Suprapubic skin (tissue), 4 donors: ENCODE data around the gene LTBP2. TPM values are rescaled to one million over a fixed set of nuclear protein-coding genes. Genes with fewer than 3 reads are reported as not detected.

Experiments
- DNase-seq, 2 donors: peaks; one replicate each; pipeline ENCODE4 v3.0.0-alpha.2; 2019; ENCODE audit warnings: low spot score in 2 of 2
- H3K27ac ChIP-seq: fragments of 200-600 bp; sonication (generic); one replicate; pipeline ENCODE4 v1.5.1; 2019
- H3K27me3 ChIP-seq: fragments of 200-600 bp; sonication (generic); one replicate; pipeline ENCODE4 v1.5.1; 2019
- H3K36me3 ChIP-seq: fragments of 200-600 bp; sonication (generic); one replicate; pipeline ENCODE4 v1.5.1; 2019
- H3K4me1 ChIP-seq: fragments of 200-600 bp; sonication (generic); one replicate; pipeline ENCODE4 v1.5.1; 2019
- H3K4me3 ChIP-seq: fragments of 200-600 bp; sonication (generic); one replicate; pipeline ENCODE4 v1.5.1; 2019; ENCODE audit warnings: mild to moderate bottlenecking
- H3K9me3 ChIP-seq: fragments of 200-600 bp; sonication (generic); one replicate; pipeline ENCODE4 v1.5.1; 2019
- CTCF ChIP-seq, 2 donors: fragments of 200-600 bp in 1 of 2; fragments of 450-650 bp in 1 of 2; sonication (generic) in 1 of 2; IDR thresholded peaks; one replicate each; pipeline ENCODE4 v1.5.1; 2016 to 2019; ENCODE audit warnings: antibody characterized with exemption in 2 of 2, mild to moderate bottlenecking in 1 of 2, moderate library complexity in 1 of 2
- EP300 ChIP-seq: sonication (generic); formaldehyde crosslinking; IDR thresholded peaks from one replicate; pipeline ENCODE4 v1.6.1; 2017; ENCODE audit warnings: antibody characterized with exemption
- POLR2A ChIP-seq, 2 donors: fragments of 450-650 bp; IDR thresholded peaks; one replicate each; pipeline ENCODE4 v1.6.1; 2017; ENCODE audit warnings: antibody characterized with exemption in 2 of 2, mild to moderate bottlenecking in 2 of 2, moderate library complexity in 2 of 2
- POLR2AphosphoS5 ChIP-seq, 3 donors: sonication (generic); formaldehyde crosslinking; IDR thresholded peaks; one replicate each; pipeline ENCODE4 v1.6.1; 2017; ENCODE audit warnings: antibody characterized with exemption in 3 of 3
- WGBS: methylation state at CpG from one replicate; pipeline ENCODE4 v1.1.5; 2018; 5-methylcytosine and 5-hydroxymethylcytosine counted together
- total RNA-seq, 4 donors: library from RNA; depleted of rRNA; stranded (reverse); fragments of >200 nt; gene quantifications; one replicate each; pipeline ENCODE4 v1.1.0, GENCODE V29; 2016

Gene LTBP2
- total RNA-seq, 4 donors from 2014 or later, result 19.6 to 36.0 (median 26.2) TPM

- no peaks in the 10 kb centered on the region for H3K27me3 ChIP-seq
- no peak overlapping the region for H3K27ac ChIP-seq
- no peaks in the 10 kb centered on the region for H3K9me3 ChIP-seq
- no peak overlapping the region for H3K4me3 ChIP-seq
- TF ChIP-seq POLR2AphosphoS5 (IDR thresholded peaks at IDR 0.05), result no peak
- TF ChIP-seq CTCF (IDR thresholded peaks at IDR 0.05), result no peak
- TF ChIP-seq POLR2A (IDR thresholded peaks at IDR 0.05), result no peak
- TF ChIP-seq EP300, result no peak
- 88% methylated on average over 5 of the region's 5 CpGs for WGBS
- no peak for DNase-seq
- H3K36me3 ChIP-seq, result no peaks in the 10 kb centered on the region
- H3K4me1 ChIP-seq, result peaks cover 12% of the 10 kb centered on the region
Measured at GRCh38 chr14:74463697-74464096, 148.3 kb downstream of the LTBP2 start.

- 100% methylated on average over 3 of the region's 3 CpGs for WGBS
- DNase-seq, result no peak
- H3K36me3 ChIP-seq, result no peaks in the 10 kb centered on the region
- H3K27me3 ChIP-seq, result no peaks in the 10 kb centered on the region
- TF ChIP-seq POLR2A (IDR thresholded peaks at IDR 0.05) (no peak), EP300 (no peak), CTCF (IDR thresholded peaks at IDR 0.05) (no peak), POLR2AphosphoS5 (IDR thresholded peaks at IDR 0.05) (no peak)
- no peak overlapping the region for H3K27ac ChIP-seq
- H3K4me3 ChIP-seq, result no peak overlapping the region
- H3K4me1 ChIP-seq, result peaks cover 6% of the 10 kb centered on the region
- H3K9me3 ChIP-seq, result no peaks in the 10 kb centered on the region
Measured at GRCh38 chr14:74462993-74463392, 149.0 kb downstream of the LTBP2 start.

GRCh38 chr14:74459976-74460375 is 152.1 kb downstream of the LTBP2 start:
- peaks cover 6% of the 10 kb centered on the region for H3K4me1 ChIP-seq
- no peaks in the 10 kb centered on the region for H3K9me3 ChIP-seq
- H3K4me3 ChIP-seq, result no peak overlapping the region
- DNase-seq, result no peak
- 79% methylated on average over 6 of the region's 6 CpGs for WGBS
- no peaks in the 10 kb centered on the region for H3K27me3 ChIP-seq
- TF ChIP-seq EP300 (no peak), POLR2AphosphoS5 (IDR thresholded peaks at IDR 0.05) (no peak), POLR2A (IDR thresholded peaks at IDR 0.05) (no peak), CTCF (IDR thresholded peaks at IDR 0.05) (no peak)
- no peaks in the 10 kb centered on the region for H3K36me3 ChIP-seq
- no peak overlapping the region for H3K27ac ChIP-seq

GRCh38 chr14:74459289-74459946 is 152.6 kb downstream of the LTBP2 start:
- peaks cover 6% of the 10 kb centered on the region for H3K4me1 ChIP-seq
- no peak for DNase-seq
- no peaks in the 10 kb centered on the region for H3K9me3 ChIP-seq
- H3K4me3 ChIP-seq, result no peak overlapping the region
- no peak for TF ChIP-seq POLR2AphosphoS5 (IDR thresholded peaks at IDR 0.05)
- TF ChIP-seq CTCF (IDR thresholded peaks at IDR 0.05), result peak in 1 of 2 donors; percentile 53
- no peaks in the 10 kb centered on the region for H3K36me3 ChIP-seq
- 60% methylated on average over 9 of the region's 10 CpGs for WGBS
- no peak overlapping the region for H3K27ac ChIP-seq
- H3K27me3 ChIP-seq, result no peaks in the 10 kb centered on the region

GRCh38 chr14:74457565-74457895 is 154.5 kb downstream of the LTBP2 start:
- peaks cover 6% of the 10 kb centered on the region for H3K4me1 ChIP-seq
- no peaks in the 10 kb centered on the region for H3K27me3 ChIP-seq
- H3K4me3 ChIP-seq, result no peak overlapping the region
- 91% methylated on average over 4 of the region's 4 CpGs for WGBS
- DNase-seq, result no peak
- H3K9me3 ChIP-seq, result no peaks in the 10 kb centered on the region
- no peaks in the 10 kb centered on the region for H3K36me3 ChIP-seq
- TF ChIP-seq POLR2A (IDR thresholded peaks at IDR 0.05), result no peak
- TF ChIP-seq POLR2AphosphoS5 (IDR thresholded peaks at IDR 0.05), result no peak
- H3K27ac ChIP-seq, result no peak overlapping the region
